ENCODE results near the gene POR.

POR gene

GRCh38 chr7:75968561-75969001, 53.6 kb downstream of the POR start:
- no peaks in the 10 kb centered on the region; the same call in 1 of the 2 replicates for H3K4me1 ChIP-seq (ENCODE audit: control insufficient read depth, insufficient read depth, low read length)
- no peaks in the 10 kb centered on the region for H3K9me3 ChIP-seq (ENCODE audit: control insufficient read depth, insufficient read depth, low read depth, low read length)
- peaks cover 54% of the 10 kb centered on the region for H3K36me3 ChIP-seq (ENCODE audit: control insufficient read depth, insufficient read depth, low read length)
- H3K4me3 ChIP-seq (ENCODE audit: low read depth, low read length) = no peak overlapping the region
- H3K9ac ChIP-seq (ENCODE audit: low read length) = no peak overlapping the region
- no peak overlapping the region for H3K27ac ChIP-seq (ENCODE audit: low read depth, low read length)
- H3K27me3 ChIP-seq (ENCODE audit: control insufficient read depth, insufficient read depth, low read length) = no peaks in the 10 kb centered on the region

DNA sequence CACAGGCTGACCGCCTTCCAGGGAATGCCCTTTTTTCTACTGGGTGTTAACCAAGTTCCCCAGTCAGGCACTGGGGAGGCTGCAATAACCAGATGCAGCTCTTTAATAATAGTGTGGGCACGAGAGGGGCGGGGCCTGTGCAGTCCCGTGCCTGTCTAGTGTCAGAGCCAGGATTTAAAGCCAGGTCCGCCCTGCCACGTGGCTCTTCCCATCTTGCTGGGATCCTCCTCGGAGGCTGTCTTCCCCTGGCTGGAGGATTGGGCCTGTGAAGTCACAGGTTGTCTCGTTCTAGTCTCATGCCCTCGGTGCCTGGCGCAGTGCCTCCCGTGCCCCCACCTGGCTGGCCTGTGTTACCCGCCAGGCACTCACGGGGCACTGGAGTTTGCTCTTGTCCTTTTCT, 54.2 kb downstream of the POR start:
- Histone ChIP-seq H3K9ac (ENCODE audit: low read length) (no peak overlapping the region), H3K36me3 (ENCODE audit: control insufficient read depth, insufficient read depth, low read length) (peaks cover 58% of the 10 kb centered on the region), H3K4me3 (ENCODE audit: low read depth, low read length) (no peak overlapping the region), H3K27me3 (ENCODE audit: control insufficient read depth, insufficient read depth, low read length) (no peaks in the 10 kb centered on the region), H3K4me1 (ENCODE audit: control insufficient read depth, insufficient read depth, low read length) (no peaks in the 10 kb centered on the region; the same call in 1 of the 2 replicates), H3K27ac (ENCODE audit: low read depth, low read length) (no peak overlapping the region), H3K9me3 (ENCODE audit: control insufficient read depth, insufficient read depth, low read depth, low read length) (no peaks in the 10 kb centered on the region)

- H3K9ac ChIP-seq (ENCODE audit: low read length) = no peak overlapping the region
- H3K27ac ChIP-seq (ENCODE audit: low read depth, low read length) = no peak overlapping the region
- no peaks in the 10 kb centered on the region; the same call in 1 of the 2 replicates for H3K4me1 ChIP-seq (ENCODE audit: control insufficient read depth, insufficient read depth, low read length)
- H3K4me3 ChIP-seq (ENCODE audit: low read depth, low read length) = no peak overlapping the region
- peaks cover 55% of the 10 kb centered on the region for H3K36me3 ChIP-seq (ENCODE audit: control insufficient read depth, insufficient read depth, low read length)
- H3K27me3 ChIP-seq (ENCODE audit: control insufficient read depth, insufficient read depth, low read length) = no peaks in the 10 kb centered on the region
- no peaks in the 10 kb centered on the region for H3K9me3 ChIP-seq (ENCODE audit: control insufficient read depth, insufficient read depth, low read depth, low read length)
Observed at GRCh38 chr7:75969704-75970498, 54.9 kb downstream of the POR start.

- Histone ChIP-seq H3K9me3 (ENCODE audit: control insufficient read depth, insufficient read depth, low read depth, low read length) (no peaks in the 10 kb centered on the region), H3K4me1 (ENCODE audit: control insufficient read depth, insufficient read depth, low read length) (no peaks in the 10 kb centered on the region; the same call in 1 of the 2 replicates), H3K36me3 (ENCODE audit: control insufficient read depth, insufficient read depth, low read length) (peaks cover 43% of the 10 kb centered on the region), H3K9ac (ENCODE audit: low read length) (no peak overlapping the region), H3K27ac (ENCODE audit: low read depth, low read length) (no peak overlapping the region), H3K27me3 (ENCODE audit: control insufficient read depth, insufficient read depth, low read length) (no peaks in the 10 kb centered on the region), H3K4me3 (ENCODE audit: low read depth, low read length) (no peak overlapping the region)
Observed at GRCh38 chr7:75971309-75971960, 56.5 kb downstream of the POR start.

DNA sequence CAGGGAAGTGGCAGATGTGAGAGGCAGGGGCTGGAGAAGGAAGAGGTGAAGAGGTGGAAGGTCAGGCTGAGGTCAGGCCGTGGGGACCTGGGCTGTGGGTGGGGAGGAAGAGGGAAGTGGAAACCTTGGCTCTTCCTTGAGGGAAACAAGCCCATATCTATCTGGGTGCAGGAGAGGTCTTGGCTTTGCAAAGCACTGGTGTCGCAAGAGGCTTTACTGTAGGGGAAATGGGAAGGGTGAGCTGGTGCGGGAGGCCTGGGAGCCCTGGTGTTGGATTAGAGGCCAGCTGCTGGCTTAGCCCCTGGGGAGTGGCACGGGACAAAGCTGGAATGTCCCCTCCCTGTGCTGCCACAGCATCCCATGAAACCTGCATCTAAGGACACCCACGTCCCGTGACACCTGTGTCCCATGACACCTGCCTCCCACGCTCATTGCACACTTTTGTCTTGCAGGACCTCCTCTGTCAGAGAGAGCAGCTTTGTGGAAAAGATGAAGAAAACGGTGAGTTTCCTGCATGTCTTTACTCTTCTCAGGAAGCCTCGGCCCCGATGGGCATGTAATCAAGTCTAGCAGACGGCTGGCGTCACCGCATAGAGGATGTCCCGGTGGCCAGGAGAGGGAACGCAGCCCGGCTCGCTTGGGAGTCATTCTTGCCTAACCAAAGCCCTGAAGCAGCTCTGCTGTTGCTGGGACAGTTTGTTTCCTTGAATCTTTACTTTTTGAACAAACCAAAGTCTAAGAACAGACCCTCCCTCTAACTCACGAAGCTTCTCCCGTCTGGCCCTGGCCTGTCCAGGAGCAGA, 57.2 kb downstream of the POR start:
- no peak overlapping the region for H3K27ac ChIP-seq (ENCODE audit: low read depth, low read length)
- H3K27me3 ChIP-seq (ENCODE audit: control insufficient read depth, insufficient read depth, low read length) = no peaks in the 10 kb centered on the region
- H3K9me3 ChIP-seq (ENCODE audit: control insufficient read depth, insufficient read depth, low read depth, low read length) = no peaks in the 10 kb centered on the region
- no peak overlapping the region for H3K9ac ChIP-seq (ENCODE audit: low read length)
- no peak overlapping the region for H3K4me3 ChIP-seq (ENCODE audit: low read depth, low read length)
- no peaks in the 10 kb centered on the region; the same call in 1 of the 2 replicates for H3K4me1 ChIP-seq (ENCODE audit: control insufficient read depth, insufficient read depth, low read length)
- peaks cover 41% of the 10 kb centered on the region for H3K36me3 ChIP-seq (ENCODE audit: control insufficient read depth, insufficient read depth, low read length)

- H3K9me3 ChIP-seq (ENCODE audit: control insufficient read depth, insufficient read depth, low read depth, low read length) = no peaks in the 10 kb centered on the region
- H3K9ac ChIP-seq (ENCODE audit: low read length) = no peak overlapping the region
- no peaks in the 10 kb centered on the region for H3K27me3 ChIP-seq (ENCODE audit: control insufficient read depth, insufficient read depth, low read length)
- H3K4me3 ChIP-seq (ENCODE audit: low read depth, low read length) = no peak overlapping the region
- H3K36me3 ChIP-seq (ENCODE audit: control insufficient read depth, insufficient read depth, low read length) = peaks cover 58% of the 10 kb centered on the region
- H3K4me1 ChIP-seq (ENCODE audit: control insufficient read depth, insufficient read depth, low read length) = no peaks in the 10 kb centered on the region
- no peak overlapping the region for H3K27ac ChIP-seq (ENCODE audit: low read depth, low read length)
Observed at GRCh38 chr7:75977743-75978142, 62.8 kb downstream of the POR start.

DNA sequence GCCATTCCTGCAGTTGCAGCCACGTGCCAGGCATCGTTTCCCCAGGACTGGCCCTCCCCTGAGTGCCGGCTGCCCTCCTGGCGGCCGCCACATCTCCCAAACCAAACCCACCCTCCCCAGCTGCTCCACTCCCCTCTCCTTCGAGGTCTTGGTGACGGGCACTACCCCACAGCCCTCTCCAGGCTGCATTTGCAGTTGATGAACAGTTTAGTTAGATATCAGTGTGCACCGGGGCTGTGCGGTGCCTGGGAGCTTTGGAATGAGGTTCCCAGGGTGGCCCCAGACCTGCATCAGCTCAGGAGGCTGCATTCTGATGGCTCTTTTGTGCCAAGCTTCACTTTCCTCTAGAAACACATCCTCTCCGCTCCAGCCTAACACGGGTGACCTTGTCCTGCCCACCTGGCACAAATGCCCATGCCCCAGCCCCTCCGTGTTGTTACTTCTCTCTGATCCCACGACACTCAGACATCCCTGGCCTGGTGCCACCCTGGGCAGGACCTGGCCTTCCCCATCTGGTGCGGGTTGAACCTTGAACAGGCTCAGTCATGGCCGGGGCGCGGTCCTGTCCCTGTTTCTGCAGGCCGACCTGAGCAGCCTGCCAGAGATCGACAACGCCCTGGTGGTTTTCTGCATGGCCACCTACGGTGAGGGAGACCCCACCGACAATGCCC, 64.9 kb downstream of the POR start:
- Histone ChIP-seq H3K27me3 (ENCODE audit: control insufficient read depth, insufficient read depth, low read length) (no peaks in the 10 kb centered on the region), H3K9me3 (ENCODE audit: control insufficient read depth, insufficient read depth, low read depth, low read length) (no peaks in the 10 kb centered on the region), H3K9ac (ENCODE audit: low read length) (no peak overlapping the region), H3K36me3 (ENCODE audit: control insufficient read depth, insufficient read depth, low read length) (peaks cover 69% of the 10 kb centered on the region), H3K27ac (ENCODE audit: low read depth, low read length) (no peak overlapping the region), H3K4me3 (ENCODE audit: low read depth, low read length) (no peak overlapping the region), H3K4me1 (ENCODE audit: control insufficient read depth, insufficient read depth, low read length) (no peaks in the 10 kb centered on the region)

DNA sequence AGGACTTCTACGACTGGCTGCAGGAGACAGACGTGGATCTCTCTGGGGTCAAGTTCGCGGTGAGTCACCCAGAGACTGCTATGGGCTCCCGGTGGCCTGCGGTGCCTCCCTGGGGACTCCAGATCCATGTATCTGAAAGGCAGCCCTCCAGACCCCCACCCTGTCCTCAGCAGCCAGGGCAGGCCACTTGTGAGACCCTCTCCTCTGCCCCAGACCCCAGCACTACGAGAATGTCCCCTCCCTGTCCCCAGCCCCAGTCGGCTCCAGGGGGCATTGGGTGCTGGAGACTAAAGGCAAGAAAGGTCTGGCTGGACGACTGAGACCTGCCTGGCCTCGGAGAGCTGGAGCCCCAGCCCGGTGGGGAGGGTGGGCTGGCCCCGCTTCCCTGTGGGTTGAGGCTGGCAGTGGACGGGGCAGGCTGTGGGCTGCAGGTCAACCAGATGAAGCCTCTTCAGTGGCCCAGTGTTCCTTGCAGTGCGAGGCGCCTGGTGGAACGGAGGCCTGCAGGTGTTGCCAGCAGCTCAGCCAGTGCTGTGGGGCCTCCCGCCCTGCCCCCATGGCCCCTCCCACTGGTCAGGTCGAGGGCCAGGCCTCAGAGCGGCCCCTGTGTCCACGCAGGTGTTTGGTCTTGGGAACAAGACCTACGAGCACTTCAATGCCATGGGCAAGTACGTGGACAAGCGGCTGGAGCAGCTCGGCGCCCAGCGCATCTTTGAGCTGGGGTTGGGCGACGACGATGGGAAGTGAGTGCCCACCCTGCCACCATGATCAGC, 65.7 kb downstream of the POR start:
- no peak overlapping the region for H3K9ac ChIP-seq (ENCODE audit: low read length)
- peaks cover 77% of the 10 kb centered on the region for H3K36me3 ChIP-seq (ENCODE audit: control insufficient read depth, insufficient read depth, low read length)
- no peak overlapping the region for H3K27ac ChIP-seq (ENCODE audit: low read depth, low read length)
- H3K9me3 ChIP-seq (ENCODE audit: control insufficient read depth, insufficient read depth, low read depth, low read length) = no peaks in the 10 kb centered on the region
- H3K4me1 ChIP-seq (ENCODE audit: control insufficient read depth, insufficient read depth, low read length) = no peaks in the 10 kb centered on the region
- no peak overlapping the region for H3K4me3 ChIP-seq (ENCODE audit: low read depth, low read length)
- H3K27me3 ChIP-seq (ENCODE audit: control insufficient read depth, insufficient read depth, low read length) = no peaks in the 10 kb centered on the region

DNA sequence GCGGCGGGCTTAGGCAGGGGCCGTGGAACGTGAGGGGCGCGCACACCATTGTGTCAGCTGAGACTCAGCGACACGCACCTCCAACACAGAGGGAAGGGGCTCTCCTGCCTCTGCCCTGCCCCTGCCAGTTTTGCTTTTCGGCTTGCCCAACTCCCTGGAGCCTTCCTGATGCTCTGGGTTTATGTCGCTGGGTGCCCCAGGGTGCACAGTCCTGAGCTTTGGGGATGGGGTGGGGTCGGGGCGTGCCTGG, 66.2 kb downstream of the POR start:
- Histone ChIP-seq H3K9ac (ENCODE audit: low read length) (no peak overlapping the region), H3K27ac (ENCODE audit: low read depth, low read length) (no peak overlapping the region), H3K4me3 (ENCODE audit: low read depth, low read length) (no peak overlapping the region), H3K36me3 (ENCODE audit: control insufficient read depth, insufficient read depth, low read length) (peaks cover 80% of the 10 kb centered on the region), H3K9me3 (ENCODE audit: control insufficient read depth, insufficient read depth, low read depth, low read length) (no peaks in the 10 kb centered on the region), H3K4me1 (ENCODE audit: control insufficient read depth, insufficient read depth, low read length) (no peaks in the 10 kb centered on the region), H3K27me3 (ENCODE audit: control insufficient read depth, insufficient read depth, low read length) (no peaks in the 10 kb centered on the region)

- no peaks in the 10 kb centered on the region for H3K4me1 ChIP-seq (ENCODE audit: control insufficient read depth, insufficient read depth, low read length)
- peaks cover 85% of the 10 kb centered on the region for H3K36me3 ChIP-seq (ENCODE audit: control insufficient read depth, insufficient read depth, low read length)
- no peaks in the 10 kb centered on the region for H3K9me3 ChIP-seq (ENCODE audit: control insufficient read depth, insufficient read depth, low read depth, low read length)
- H3K27ac ChIP-seq (ENCODE audit: low read depth, low read length) = no peak overlapping the region
- no peak overlapping the region for H3K4me3 ChIP-seq (ENCODE audit: low read depth, low read length)
- no peak overlapping the region for H3K9ac ChIP-seq (ENCODE audit: low read length)
- no peaks in the 10 kb centered on the region for H3K27me3 ChIP-seq (ENCODE audit: control insufficient read depth, insufficient read depth, low read length)
Observed at GRCh38 chr7:75981453-75982305, 66.7 kb downstream of the POR start.

Measured in HUES6 (cell line).